T-cell (primary cell): ENCODE results near the gene ANO10. TPM values are rescaled to one million over a fixed set of nuclear protein-coding genes. Genes with fewer than 3 reads are reported as not detected.
"Not testable (repeated sequence)": the region's sequence is repeated elsewhere in the genome, so short reads cannot be mapped to it uniquely, and the experiment has no call there.

Source experiments
- ATAC-seq, 4 experiments: fragments of 200-7000 bp in 3 of 4; fragments of 150-1000 bp in 1 of 4; cut with Tn5 transposase; replicated peaks in 1 of 4; 1 replicate in 3 of 4; 2 replicates in 1 of 4; pipeline ENCODE4 v1.10.0; 2021; ENCODE audit warnings: moderate library complexity in 3 of 4, mild to moderate bottlenecking in 2 of 4, moderate number of reproducible peaks in 1 of 4
- CTCF ChIA-PET, 2 donors: fragments of 300-600 bp; sonication (Branson Sonifier 250); formaldehyde crosslinking; loops; one replicate each; lab custom pipeline; 2022; ENCODE audit warnings: antibody characterized with exemption in 2 of 2; lab: Charles Lee
- POLR2A ChIA-PET, 2 donors: fragments of 300-600 bp; sonication (Branson Sonifier 250); formaldehyde crosslinking; loops; one replicate each; lab custom pipeline; 2022; ENCODE audit warnings: antibody characterized with exemption in 2 of 2; lab: Charles Lee
- DNase-seq, 35 experiments: peaks; one replicate each; pipeline versions ENCODE4 v3.0.0 to v3.0.0-alpha.2; 2013 to 2023
- H3K27ac ChIP-seq: one replicate; pipeline ENCODE4 v1.5.1; 2013; ENCODE audit warnings: low read length
- H3K27me3 ChIP-seq, 2 experiments: replicated peaks in 1 of 2; 1 replicate in 1 of 2; 2 replicates in 1 of 2; pipeline versions ENCODE4 v1.6.1 to v1.7.0; 2013; ENCODE audit warnings: low read length in 1 of 2, mixed read lengths in 1 of 2; ENCODE audit not compliant: control insufficient read depth in 2 of 2, insufficient read depth in 2 of 2; ENCODE audit errors: extremely low read depth in 1 of 2
- H3K36me3 ChIP-seq, 2 donors: 1 replicate in 1 of 2; 2 replicates in 1 of 2; pipeline versions ENCODE4 v1.6.1 to v1.7.0; 2013; ENCODE audit warnings: low read length in 1 of 2; ENCODE audit not compliant: control insufficient read depth in 2 of 2, insufficient read depth in 1 of 2; ENCODE audit errors: extremely low read depth in 1 of 2
- H3K4me1 ChIP-seq, 2 experiments: 1 replicate in 1 of 2; 2 replicates in 1 of 2; pipeline versions ENCODE4 v1.6.1 to v1.7.0; 2013; ENCODE audit warnings: low read length in 2 of 2, mixed read lengths in 1 of 2; ENCODE audit not compliant: insufficient read depth in 2 of 2, control insufficient read depth in 1 of 2; ENCODE audit errors: extremely low read depth in 1 of 2
- H3K4me3 ChIP-seq, 2 donors: 1 replicate in 1 of 2; 2 replicates in 1 of 2; pipeline versions ENCODE4 v1.5.1 to v1.7.0; 2013; ENCODE audit warnings: mild to moderate bottlenecking in 2 of 2, low read length in 1 of 2, moderate library complexity in 1 of 2; ENCODE audit not compliant: control insufficient read depth in 1 of 2; ENCODE audit errors: extremely low read depth in 1 of 2
- H3K9me3 ChIP-seq: 2 replicates; pipeline ENCODE4 v1.7.0; 2013
- H3K27ac Mint-ChIP-seq, 2 donors: one replicate each; pipeline ENCODE4 v1.8.0; 2020 to 2021; ENCODE audit warnings: mild to moderate bottlenecking in 2 of 2, mixed read lengths in 2 of 2
- H3K27me3 Mint-ChIP-seq, 2 donors: one replicate each; pipeline ENCODE4 v1.8.0; 2021 to 2022; ENCODE audit warnings: mixed read lengths in 2 of 2
- H3K36me3 Mint-ChIP-seq: one replicate; pipeline ENCODE4 v1.8.0; 2021; ENCODE audit warnings: mixed read lengths
- H3K4me1 Mint-ChIP-seq, 3 donors: one replicate each; pipeline ENCODE4 v1.8.0; 2020 to 2022; ENCODE audit warnings: mixed read lengths in 3 of 3, mild to moderate bottlenecking in 1 of 3
- H3K4me3 Mint-ChIP-seq, 3 donors: one replicate each; pipeline ENCODE4 v1.8.0; 2020 to 2022; ENCODE audit warnings: mild to moderate bottlenecking in 3 of 3, mixed read lengths in 3 of 3, moderate library complexity in 3 of 3
- H3K9me3 Mint-ChIP-seq, 3 donors: one replicate each; pipeline ENCODE4 v1.8.0; 2020 to 2022; ENCODE audit warnings: mixed read lengths in 3 of 3
- WGBS: methylation state at CpG from one replicate; pipeline ENCODE4 v1.1.5; 2013; ENCODE audit warnings: missing lambda C conversion rate; ENCODE audit not compliant: insufficient coverage; 5-methylcytosine and 5-hydroxymethylcytosine counted together
- total RNA-seq, 35 experiments: library from RNA in 6 of 35; stranded (reverse) in 6 of 35; fragments of 120-200 nt in 1 of 35; gene quantifications; one replicate each; pipeline versions ENCODE4 v1.2.1 to v1.2.4 and lab custom pipeline; 2013 to 2026

ANO10 gene
- total RNA-seq, 5 donors from 2014 or later (not counting 1 experiment from before 2014, with no cell fraction given): 8.4 to 12.3 (median 9.4) TPM

DNA sequence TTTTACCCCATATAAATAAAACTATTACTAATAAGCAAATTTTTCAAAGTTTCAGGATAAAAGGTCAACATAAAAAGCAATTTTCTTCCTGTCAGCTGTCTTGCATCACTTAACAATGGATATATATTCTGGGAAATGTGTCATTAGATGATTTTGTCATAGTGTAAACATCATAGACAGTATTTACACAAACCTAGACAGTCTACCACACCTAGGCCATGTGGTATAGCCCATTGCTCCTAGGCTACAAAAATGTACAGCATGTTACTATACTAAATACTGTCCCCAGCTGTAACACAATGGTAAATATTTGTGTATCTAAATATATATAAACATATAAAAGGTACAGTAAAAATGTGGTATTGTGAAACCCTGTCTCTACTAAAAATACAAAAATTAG, 156.7 kb downstream of the ANO10 start:
- POLR2A ChIA-PET: no interaction called here
- ATAC-seq (no peak), DNase-seq (no peak)
- Histone ChIP-seq H3K4me3 (no peak overlapping the region), H3K4me1 (no peaks in the 10 kb centered on the region), H3K9me3 (no peaks in the 10 kb centered on the region), H3K36me3 (no peaks in the 10 kb centered on the region), H3K27ac (no peak overlapping the region), H3K27me3 (no peaks in the 10 kb centered on the region)
- Mint-ChIP-seq H3K9me3 (peaks cover 0 to 13% (median 0%) of the 10 kb centered on the region in 3 donors), H3K27me3 (no peaks in the 10 kb centered on the region), H3K36me3 (peaks cover 23% of the 10 kb centered on the region), H3K4me1 (peaks cover 0 to 15% (median 12%) of the 10 kb centered on the region in 3 donors), H3K4me3 (no peak overlapping the region), H3K27ac (no peak overlapping the region)
- CTCF ChIA-PET: no interaction called here

DNA sequence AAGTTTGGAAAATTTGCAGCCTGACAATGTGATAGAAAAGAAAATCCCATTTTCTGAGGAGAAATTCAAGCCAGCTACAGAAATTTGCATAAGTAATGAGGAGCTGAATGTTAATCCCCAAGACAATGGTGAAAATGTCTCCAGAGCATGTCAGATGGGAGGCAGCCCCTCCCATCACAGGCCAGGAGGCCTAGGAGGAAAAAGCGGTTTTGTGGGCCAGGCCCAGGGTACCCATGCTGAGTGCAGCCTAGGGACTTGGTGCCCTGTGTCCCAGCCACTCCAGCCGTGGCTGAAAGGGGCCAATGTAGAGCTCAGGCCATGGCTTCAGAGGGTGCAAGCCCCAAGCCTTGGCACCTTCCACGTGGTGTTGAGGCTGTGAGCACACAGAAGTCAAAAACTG, 159.2 kb downstream of the ANO10 start:
- POLR2A ChIA-PET, H3K27me3 Mint-ChIP-seq, H3K9me3 ChIP-seq, H3K27ac Mint-ChIP-seq, H3K36me3 ChIP-seq, H3K4me1 ChIP-seq, H3K4me3 Mint-ChIP-seq, H3K4me3 ChIP-seq, DNase-seq, H3K4me1 Mint-ChIP-seq, ATAC-seq, H3K27me3 ChIP-seq, H3K27ac ChIP-seq, CTCF ChIA-PET: not testable (repeated sequence)
- peaks cover 30% of the 10 kb centered on the region for H3K36me3 Mint-ChIP-seq
- H3K9me3 Mint-ChIP-seq: peaks cover 0 to 13% (median 0%) of the 10 kb centered on the region in 3 donors
- 79% methylated on average over 2 of the region's 3 CpGs for WGBS

DNA sequence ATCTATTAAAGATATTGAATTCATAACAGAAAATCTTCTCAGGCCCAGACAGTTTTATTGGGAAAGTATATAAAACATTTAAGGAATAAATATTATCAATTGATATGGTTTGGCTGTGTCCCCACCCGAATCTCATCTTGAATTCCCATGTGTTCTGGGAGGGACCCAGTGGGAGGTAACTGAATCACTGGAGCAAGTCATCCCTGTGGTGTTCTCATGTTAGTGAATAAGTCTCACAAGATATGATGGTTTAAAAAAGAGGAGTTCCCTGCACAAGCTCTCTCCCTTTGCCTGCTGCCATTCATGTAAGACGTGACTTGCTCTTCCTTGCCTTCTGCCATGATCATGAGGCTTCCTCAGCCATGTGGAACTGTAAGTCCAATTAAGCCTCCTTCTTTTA, 160.5 kb downstream of the ANO10 start:
- Histone ChIP-seq H3K4me1 (peaks cover 0 to 3% of the 10 kb centered on the region in 2 experiments), H3K27me3 (no peaks in the 10 kb centered on the region), H3K36me3 (no peaks in the 10 kb centered on the region), H3K4me3 (no peak overlapping the region), H3K9me3 (no peaks in the 10 kb centered on the region), H3K27ac (no peak overlapping the region)
- Mint-ChIP-seq H3K27me3 (no peaks in the 10 kb centered on the region), H3K4me3 (no peak overlapping the region), H3K36me3 (peaks cover 30% of the 10 kb centered on the region), H3K9me3 (peaks cover 0 to 13% (median 0%) of the 10 kb centered on the region in 3 donors), H3K4me1 (peaks cover 13 to 14% (median 13%) of the 10 kb centered on the region in 3 donors), H3K27ac (peak overlapping the region in 1 of 2 donors; percentile 23)
- DNase-seq (no peak), ATAC-seq (no peak)
- POLR2A ChIA-PET: interaction anchor here (0.6 kb wide), 2 partner anchors 154 to 734 kb away, joined by 3 read pairs; no protein-coding TSS in a partner anchor
- CTCF ChIA-PET: no interaction called here
- WGBS: 100% methylated on average over 1 of the region's 2 CpGs

DNA sequence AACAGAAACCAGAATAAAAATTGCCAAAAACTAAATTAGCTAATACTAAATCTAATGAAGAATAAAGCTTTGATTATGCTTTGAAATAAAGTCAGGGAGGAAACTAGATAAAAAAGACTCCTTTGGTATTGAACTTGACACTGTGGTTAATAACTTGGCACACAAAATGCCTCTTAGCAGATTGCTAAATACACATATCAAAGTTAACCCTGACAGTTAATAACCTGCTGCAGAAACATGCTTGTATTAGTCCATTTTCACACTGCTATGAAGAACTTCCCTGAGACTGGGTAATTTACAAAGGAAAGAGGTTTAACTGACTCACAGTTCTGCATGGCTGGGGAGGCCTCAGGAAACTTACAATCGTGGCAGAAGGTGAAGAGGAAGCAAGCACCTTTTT, 164.8 kb downstream of the ANO10 start:
- no CpG with 5 or more reads among the region's 1 CpG for WGBS
- H3K36me3 ChIP-seq, H3K27me3 Mint-ChIP-seq, H3K9me3 ChIP-seq, ATAC-seq, DNase-seq, H3K4me3 ChIP-seq, POLR2A ChIA-PET, H3K4me3 Mint-ChIP-seq, H3K27ac ChIP-seq, H3K27me3 ChIP-seq, H3K4me1 ChIP-seq, H3K9me3 Mint-ChIP-seq: not testable (repeated sequence)
- H3K27ac Mint-ChIP-seq: peak overlapping the region; percentile 65 to 71
- peaks cover 16% of the 10 kb centered on the region for H3K36me3 Mint-ChIP-seq
- H3K4me1 Mint-ChIP-seq: peaks cover 13 to 14% (median 14%) of the 10 kb centered on the region in 3 donors
- CTCF ChIA-PET: interaction anchor here in 1 of 2 donors (1.0 to 1.9 kb wide), 2 partner anchors 8 to 44 kb away, joined by 3 to 4 read pairs; no protein-coding TSS in a partner anchor

DNA sequence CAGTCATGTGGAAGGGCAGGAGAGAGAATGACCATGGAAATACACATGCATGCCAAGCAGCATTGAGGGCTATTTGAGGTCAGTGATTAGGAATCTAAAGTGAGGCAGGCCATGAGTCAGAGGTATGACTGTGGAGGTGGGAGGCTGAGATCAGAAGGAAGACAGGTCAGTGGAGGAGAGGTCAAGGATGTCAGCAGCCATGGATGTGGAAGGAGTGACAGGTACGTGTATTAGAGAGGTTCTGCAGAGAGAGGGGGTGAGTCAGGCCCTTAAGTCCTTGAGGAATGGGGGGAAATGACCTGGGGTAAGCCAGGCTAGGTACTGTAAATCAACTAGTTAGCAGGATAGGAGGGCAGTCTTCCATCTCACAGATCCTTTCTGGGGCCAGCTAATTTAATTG, 166.6 kb downstream of the ANO10 start:
- ATAC-seq (no peak), DNase-seq (no peak)
- peaks cover 0 to 3% of the 10 kb centered on the region in 2 experiments for H3K4me1 ChIP-seq
- Mint-ChIP-seq H3K4me1 (peaks cover 12 to 14% (median 13%) of the 10 kb centered on the region in 3 donors), H3K4me3 (no peak overlapping the region), H3K36me3 (peaks cover 7% of the 10 kb centered on the region), H3K27me3 (no peaks in the 10 kb centered on the region), H3K27ac (no peak overlapping the region), H3K9me3 (no peaks in the 10 kb centered on the region)
- no peak overlapping the region for H3K27ac ChIP-seq
- H3K4me3 ChIP-seq: no peak overlapping the region
- H3K27me3 ChIP-seq: no peaks in the 10 kb centered on the region
- ChIA-PET POLR2A (no interaction called here), CTCF (no interaction called here)
- no peaks in the 10 kb centered on the region for H3K36me3 ChIP-seq
- WGBS: 90% methylated on average over 1 of the region's 1 CpG
- no peaks in the 10 kb centered on the region for H3K9me3 ChIP-seq

DNA sequence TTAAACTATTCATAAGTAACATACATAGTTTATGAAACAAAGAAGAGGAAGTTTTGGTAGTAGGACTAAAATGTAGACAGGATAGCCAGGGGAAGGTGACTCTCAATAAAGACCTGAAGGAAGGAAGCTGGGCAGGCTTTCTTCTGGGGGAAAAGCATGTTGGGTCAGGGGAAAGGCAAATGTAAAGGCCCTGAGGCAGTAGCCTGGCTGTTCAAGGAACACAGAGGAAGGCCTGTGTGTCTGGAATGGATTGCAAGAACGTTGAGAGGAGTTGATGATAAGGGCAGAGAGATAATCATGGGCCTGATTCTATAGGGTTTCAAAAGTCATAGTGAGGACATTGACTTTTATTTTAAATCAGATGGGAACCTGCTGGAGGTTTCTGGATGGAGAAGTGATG, 167.8 kb downstream of the ANO10 start:
- Histone ChIP-seq H3K9me3 (no peaks in the 10 kb centered on the region), H3K36me3 (no peaks in the 10 kb centered on the region), H3K4me3 (no peak overlapping the region), H3K27me3 (no peaks in the 10 kb centered on the region), H3K4me1 (peaks cover 0 to 3% of the 10 kb centered on the region in 2 experiments), H3K27ac (no peak overlapping the region)
- WGBS: 75% methylated on average over 1 of the region's 1 CpG
- no peaks in the 10 kb centered on the region for H3K27me3 Mint-ChIP-seq
- CTCF ChIA-PET: no interaction called here
- H3K27ac Mint-ChIP-seq: no peak overlapping the region
- no peaks in the 10 kb centered on the region for H3K36me3 Mint-ChIP-seq
- ATAC-seq: no peak
- peaks cover 8 to 13% (median 12%) of the 10 kb centered on the region in 3 donors for H3K4me1 Mint-ChIP-seq
- H3K9me3 Mint-ChIP-seq: no peaks in the 10 kb centered on the region
- POLR2A ChIA-PET: no interaction called here
- no peak for DNase-seq
- H3K4me3 Mint-ChIP-seq: no peak overlapping the region
